GM19324 (cell line): ENCODE measurements around the gene CELF1.

ENCODE experiments used
- ATAC-seq: cut with Tn5 transposase; IDR thresholded peaks from one replicate; pipeline ENCODE4 v1.9.1; 2021; ENCODE audit warnings: mild to moderate bottlenecking, moderate library complexity; ENCODE audit not compliant: unreplicated experiment, low FRiP score

The CELF1 gene

DNA sequence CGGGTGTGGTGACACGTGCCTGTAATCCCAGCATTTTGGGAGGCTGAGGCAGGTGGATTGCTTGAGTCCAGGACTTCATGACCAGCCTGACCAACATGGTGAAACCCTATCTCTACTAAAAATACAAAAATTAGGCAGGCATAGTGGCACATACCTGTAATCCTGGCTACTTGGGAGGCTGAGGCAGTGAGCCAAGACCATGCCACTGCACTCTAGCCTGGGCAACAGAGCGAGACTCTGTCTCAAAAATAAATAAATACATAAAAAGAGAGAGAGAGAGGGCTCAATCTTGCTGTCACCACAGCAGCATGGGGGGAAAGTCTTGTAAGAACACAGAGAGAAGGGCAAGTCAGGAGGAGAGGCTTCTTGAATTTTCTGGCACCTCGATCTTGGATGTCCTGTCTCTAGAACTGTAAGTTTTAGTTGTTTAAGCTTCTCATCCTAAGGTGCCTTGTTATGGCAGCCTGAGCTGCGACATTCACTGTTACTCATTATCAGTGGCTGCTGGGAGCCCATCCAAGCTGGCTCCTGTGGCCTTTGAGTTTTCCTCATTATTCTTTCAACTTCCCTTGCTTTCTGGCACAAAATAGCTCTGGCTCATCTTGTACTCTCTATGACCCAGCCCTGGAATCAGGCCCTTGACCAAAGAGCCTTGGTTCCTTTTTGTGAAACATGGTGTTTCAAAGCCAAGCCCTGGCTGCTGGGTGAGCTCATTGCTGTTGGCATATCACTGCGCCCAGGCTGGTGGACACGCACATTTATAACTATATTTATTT lies 118.7 kb downstream of the CELF1 start:
- no peak for ATAC-seq

DNA sequence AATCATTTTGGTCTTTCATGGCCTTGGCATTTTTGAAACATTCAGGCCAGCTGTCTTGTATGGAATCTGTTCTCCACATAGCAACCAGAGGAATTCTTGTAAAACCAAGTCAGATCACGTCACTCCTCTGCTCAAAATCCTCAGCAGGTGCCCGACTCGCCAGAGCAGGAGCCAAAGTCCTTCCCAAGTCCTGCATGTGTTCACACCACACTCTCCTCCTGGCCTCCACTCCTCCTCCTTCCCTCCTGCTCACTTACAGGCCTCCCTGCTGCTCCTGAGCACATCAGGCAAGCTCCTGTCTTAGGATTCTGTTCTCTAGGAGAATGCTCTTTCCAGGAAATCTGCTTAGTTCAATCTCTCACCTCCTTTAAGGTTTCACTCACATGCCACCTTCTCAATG lies 119.8 kb downstream of the CELF1 start:
- ATAC-seq, result no peak

DNA sequence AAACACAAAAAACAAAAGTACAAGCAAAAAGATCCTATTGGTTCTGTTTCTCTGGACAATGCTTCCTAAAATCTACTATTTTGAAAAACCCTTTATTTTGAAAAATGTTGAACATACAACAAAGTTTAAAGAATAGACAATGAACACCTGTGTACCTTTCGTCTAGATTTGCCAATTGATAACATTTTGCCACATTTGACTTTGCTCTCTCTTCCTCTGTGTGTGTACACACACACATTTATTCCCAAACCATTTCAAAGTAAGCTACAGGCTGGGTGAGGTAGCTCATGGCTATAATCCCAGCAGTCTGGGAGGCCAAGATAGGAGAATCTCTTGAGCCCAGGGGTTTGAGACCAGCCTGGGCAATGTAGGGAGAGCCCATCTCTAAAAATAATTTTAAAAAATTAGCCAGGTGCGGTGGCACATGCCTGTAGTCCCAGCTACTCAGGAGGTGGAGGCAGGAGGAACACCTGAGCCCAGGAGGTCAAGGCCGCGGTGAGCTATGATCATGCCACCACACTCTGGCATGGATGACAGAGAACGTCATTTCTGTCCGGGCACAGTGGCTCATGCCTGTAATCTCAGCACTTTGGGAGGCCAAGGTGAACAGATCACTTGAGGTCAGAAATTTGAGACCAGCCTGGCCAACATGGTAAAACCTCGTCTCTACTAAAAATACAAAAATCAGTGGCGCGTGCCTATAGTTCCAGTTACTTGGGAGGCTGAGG lies 121.4 kb downstream of the CELF1 start:
- no peak for ATAC-seq

DNA sequence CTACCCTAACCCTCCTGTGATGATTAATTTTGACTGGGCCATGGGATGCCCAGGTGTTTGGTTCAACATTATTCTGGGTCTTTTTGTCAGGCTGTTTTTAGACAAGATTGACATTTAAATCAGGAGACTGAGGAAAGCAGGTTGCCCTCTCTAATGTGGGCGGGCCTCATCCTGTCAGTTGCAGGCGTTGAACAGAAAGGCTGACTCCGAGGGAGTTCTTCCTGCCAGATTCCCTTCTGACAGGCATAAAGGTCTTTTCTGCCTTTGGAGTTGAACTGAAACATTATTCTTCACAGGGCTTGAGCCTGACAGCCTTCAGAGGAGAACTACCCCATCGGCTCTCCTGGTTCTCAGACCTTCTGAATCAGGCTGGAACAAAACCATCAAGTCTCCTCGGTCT lies 122.4 kb downstream of the CELF1 start:
- ATAC-seq, result no peak

DNA sequence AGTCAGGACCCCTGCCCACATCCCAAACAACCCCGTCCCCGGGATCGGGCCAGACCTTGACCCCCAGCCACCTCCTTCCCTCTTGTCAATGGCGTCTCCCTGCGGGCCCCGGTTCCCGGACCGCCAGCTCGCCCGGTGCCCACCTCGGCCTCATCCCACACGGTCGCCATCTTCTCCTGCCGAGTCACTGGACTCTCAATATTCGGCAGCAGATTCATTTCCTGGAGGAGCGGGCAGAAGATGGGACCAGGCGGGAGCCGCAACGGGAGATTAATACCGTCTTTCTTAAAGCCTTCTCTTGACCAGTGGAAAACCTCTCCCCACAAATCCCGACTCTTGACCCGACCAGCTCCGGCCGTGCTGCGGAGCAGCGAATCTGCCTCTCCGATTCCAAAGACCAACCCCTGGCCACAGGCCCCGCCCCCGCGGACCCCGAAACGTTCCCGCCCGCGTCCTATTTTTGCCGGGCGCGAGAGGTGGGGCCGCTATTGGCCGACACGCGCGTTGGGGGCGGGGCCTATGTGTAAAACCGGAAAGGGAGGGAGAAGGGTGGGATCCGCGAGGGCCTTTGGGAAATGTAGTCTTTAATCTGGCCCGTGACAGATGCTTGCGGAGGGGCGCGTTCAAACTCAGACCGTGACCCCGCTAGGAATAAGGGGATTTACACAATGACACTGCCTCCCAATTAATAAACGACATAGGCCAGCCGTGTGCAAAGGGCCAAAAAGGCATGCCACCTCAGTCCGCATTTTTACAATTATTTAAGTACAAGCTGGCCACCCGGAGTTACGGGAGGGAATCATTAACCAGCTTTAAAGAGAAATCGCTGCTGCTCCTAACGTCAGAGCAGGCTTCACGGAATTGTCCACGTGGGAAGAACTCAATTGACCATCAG lies 126.6 kb downstream of the CELF1 start, which contains the start of gene PSMC3:
PSMC3 (minus strand) TSS at position 378 of the 895 bp plus-strand sequence; CDS start at position 218, 160 bp downstream.
- peak; percentile 94 for ATAC-seq

DNA sequence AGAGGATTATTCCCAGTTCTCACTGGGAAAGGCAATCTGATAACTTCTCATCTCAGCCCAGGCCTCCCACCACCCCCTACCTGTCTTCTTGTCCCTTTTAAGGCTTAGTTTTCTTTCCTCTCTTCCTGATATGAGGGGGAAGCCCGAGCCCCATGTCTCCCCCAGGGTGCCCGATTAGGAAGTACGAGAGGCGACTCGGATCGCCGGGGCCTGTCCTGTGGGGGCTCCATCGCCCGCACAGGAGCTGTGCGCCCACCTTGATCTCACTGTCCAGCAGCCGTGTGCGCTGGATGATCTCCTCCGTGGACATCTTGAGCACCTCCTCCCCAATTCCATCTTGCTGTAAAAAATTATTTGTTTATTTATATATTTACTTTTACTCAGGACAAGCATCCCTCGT lies 127.3 kb downstream of the CELF1 start:
- no peak for ATAC-seq

DNA sequence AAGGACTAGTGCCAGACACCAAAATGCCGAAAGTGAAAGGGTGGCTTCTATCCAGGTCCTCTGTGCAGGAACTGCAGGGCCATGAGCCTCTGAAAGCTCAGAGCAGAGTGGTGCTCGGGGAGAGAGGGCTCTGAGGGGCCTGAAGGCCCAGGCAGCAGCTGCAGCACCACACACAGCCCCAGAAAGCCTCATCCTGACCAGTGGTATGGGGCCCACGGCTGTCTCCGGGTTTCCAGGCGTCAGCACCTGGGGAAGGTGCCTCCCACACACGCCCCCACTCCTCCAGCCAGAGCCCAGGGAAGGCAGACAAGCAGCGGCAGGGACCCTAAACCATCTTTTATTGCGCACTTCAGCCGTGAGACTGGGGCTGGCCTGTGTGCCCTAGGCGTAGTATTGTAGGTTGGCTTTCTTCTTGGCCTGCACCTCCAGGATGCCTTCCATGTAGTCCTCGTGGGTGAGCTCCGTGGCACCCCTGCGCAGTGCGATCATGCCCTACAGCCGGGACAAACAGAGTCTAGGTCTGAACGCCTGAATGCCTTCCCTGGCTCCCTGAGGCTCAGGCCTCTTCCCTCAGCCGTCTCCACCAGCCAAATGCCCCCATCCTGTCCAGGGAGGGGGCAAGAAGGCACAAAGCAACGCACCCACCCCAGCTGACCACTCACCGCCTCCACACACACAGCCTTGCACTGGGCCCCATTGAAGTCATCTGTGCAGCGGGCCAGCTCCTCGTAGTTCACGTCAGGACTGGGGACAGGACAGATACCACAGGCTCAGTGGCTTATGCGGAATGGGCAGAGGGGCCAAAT lies 134.3 kb downstream of the CELF1 start:
- no peak for ATAC-seq

DNA sequence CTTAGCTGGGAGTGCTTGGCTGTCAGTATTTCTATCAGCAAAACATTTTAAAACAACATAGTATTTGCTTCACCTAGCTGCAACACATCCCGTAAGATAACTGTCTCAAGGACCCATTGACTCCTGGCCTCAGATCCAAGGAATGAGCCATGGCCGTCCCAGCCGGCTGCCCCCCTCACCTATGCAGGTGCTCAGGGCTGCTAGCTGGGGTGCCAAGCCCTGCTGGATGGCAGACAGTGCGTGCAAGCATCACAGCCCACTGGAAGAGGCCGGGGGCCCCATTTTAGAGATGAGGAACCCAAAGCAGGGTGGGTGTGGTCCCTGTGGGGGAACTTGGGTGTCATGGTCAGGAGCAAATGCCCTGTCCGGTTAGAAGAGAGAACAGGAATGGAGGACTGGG lies 135.2 kb downstream of the CELF1 start:
- no peak for ATAC-seq

DNA sequence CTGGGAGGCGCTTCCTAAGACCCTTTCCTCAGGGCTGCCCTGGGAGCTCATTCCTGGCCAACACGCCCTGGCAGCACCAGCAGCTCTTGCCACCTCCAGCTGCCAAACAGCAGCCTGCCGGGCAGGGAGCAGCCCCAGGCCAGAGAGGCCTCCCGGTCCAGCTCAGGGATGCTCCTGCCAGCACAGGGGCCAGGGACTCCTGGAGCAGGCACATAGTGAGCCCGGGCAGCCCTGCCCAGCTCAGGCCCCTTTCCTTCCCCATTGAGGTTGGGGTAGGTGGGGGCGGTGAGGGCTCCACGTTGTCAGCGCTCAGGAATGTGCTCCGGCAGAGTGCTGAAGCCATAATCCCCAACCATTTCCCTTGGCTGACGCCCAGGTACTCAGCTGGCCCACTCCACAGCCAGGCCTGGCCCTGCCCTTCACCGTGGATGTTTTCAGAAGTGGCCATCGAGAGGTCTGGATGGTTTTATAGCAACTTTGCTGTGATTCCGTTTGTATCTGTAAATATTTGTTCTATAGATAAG lies 136.9 kb downstream of the CELF1 start:
- ATAC-seq, result no peak
